ENCODE results near the gene DOCK1.

Gene DOCK1

DNA sequence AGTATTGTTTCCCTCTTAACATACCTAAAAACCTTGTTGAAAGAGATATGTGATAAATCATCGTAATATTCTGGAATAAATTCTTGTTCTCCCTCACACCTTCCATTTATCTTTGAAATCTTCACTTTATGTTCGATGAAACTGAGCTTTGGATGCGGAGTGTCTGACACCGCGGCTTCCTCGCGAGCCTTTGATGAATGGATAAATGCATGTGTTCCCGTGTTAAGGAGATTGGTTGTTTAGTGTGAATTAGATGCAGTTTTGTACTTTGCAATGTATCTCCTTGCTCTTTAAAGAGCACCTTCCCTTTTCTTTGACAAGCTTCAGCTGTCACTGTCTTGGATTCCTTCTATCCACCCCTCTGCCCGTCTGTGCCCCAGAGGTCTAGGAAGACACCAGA is 138.1 kb downstream of the DOCK1 start:
- FAIRE-seq = no peak

DNA sequence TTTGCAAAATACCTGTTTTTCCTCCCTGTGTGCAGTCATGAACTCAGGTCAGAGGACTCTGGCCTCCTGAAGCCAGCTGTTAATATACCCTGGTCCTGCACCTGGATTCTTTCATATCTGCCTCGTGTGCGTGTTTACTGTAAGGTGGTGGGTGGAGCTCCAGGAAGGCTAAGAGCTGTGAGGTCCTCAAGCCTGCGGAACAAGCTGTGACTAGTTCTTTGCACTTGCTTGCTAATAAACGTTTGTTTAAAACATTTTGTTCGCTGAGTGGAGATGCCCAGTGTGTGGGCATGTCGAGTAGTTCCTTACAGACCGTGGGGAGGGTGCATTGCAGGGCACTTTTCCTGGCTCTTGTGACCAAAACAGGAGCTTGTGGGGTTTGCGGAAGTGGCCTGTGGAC is 139.0 kb downstream of the DOCK1 start:
- FAIRE-seq = no peak

DNA sequence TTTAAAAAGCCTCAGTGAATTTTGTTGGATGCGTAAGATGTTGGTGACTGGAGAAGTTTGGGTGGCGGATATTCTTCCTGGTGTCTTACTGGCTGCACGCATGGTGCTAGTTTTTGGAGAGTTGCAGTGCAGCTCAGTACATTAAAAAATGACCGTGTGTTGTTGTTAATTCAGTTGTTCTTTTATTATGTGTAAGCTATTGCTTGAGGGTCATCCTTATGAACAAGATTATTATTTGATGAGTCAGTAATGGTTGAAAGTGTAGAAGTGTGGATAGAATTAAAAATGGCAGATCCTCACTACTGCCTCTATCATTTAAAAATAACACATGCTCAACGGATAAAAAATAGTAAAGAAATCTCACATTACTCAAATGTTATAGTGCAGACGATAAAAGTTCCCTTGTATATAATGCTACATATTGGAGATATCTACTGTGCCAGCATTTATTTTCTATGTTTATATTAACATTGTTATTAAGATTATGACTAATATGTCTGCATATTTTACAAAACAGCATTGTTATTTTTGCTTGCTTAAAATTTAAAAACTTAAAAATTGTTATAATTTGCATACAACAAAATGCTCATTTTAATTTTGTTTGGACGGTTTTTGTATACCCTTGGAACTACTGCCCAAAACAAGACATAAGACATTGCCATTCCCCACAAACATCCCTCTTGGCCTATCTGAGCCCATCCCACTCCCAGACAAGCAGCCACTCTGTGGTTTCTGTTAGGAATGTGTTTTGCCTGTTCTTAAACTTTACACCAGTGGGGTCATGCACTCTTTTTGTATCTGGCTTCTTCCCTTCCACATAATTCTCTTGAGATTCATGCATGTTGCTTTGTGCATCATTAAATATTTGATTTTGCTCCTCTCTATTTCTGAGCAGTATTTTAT is 142.0 kb downstream of the DOCK1 start:
- FAIRE-seq = peak; percentile 13

DNA sequence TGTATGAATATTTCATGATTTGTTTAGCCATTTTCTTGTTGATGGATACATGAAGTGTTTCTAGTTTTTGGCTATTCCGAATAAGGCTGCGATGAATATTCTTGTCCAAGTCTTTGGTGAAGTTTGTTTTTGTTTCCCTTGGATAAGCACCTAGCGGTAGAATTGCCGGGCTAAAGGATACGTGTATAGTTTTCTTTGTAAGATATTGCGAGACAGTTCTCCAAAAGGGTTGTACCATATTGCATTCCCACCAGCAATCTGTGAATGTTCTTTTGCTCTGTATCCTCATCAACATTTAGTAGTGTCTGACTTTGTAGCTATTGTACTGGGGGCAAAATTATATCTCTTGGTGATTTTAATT is 142.6 kb downstream of the DOCK1 start:
- FAIRE-seq = no peak

DNA sequence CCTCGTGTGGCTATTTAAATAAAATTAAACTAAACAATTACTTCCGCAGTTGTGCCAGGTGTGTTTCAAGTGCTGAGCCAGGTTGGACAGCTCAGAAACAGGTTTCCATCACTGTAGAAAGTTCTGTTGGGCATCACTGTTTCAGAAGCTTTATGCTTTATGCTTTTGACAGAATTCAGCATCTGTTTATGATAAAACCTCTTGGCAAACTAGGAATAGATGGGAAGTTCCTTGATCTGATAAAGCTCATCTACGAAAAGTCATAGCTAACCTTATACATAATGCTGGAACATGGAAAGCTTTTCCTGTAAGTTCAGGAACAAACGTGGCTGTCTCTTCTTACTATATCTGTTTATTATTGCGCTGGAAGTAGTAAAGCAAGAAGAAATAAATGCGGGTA is 143.4 kb downstream of the DOCK1 start:
- FAIRE-seq = no peak

GRCh38 chr10:127052001-127052400 is 146.8 kb downstream of the DOCK1 start:
- FAIRE-seq = no peak

GRCh38 chr10:127055263-127055662 is 150.0 kb downstream of the DOCK1 start:
- no peak for FAIRE-seq

- FAIRE-seq = no peak
Observed at GRCh38 chr10:127059314-127059713, 154.1 kb downstream of the DOCK1 start.

DNA sequence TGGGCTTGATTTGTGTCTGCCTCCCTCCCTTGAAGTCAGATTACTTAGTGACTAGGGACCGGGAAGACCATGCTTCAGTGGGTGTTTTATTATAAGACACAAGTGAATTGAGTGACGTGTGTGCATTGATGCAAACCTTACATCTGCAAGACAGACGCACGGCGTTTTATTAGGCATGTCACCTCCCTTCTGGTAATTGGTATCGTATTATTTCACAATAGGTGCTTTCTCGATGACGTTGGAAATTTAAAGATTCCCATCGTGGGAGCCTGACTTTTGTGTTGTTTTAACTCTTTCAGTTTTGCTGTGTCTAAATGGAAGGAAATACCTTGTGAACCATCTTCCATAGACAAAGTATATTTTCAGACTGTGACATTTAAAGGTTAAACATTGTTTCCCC is 158.5 kb downstream of the DOCK1 start:
- FAIRE-seq = no peak

GRCh38 chr10:127064474-127064873 is 159.2 kb downstream of the DOCK1 start:
- no peak for FAIRE-seq

DNA sequence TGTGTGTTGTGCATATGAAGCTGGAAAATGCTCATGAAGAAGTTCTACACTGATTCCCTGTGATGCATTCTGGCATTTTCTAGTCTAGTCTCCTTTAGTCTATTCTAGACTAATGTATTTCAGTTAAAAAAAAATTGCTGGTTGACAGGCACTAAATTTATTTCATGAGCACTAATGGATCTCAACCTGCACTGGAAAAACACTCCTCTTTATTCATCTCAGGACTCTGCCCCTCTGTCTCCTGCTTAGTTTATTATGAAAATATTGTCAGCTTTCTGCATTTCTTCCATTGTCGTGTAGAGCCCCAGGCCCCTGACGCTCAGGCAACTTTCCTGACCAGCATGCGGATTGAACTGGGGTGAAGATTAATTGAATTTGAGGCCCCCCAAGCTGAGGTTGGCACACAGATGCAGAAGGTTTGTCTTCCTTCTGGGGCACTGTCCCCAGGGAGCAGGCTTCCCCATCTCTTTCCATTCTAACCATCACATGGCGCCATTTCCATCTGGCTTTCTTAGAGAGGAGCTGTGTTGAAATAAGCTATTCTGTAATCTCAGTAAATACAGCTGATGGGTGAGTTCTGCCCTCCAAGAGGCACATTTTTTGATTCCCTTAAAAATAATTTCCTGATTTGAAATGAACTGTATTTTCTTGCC is 162.4 kb downstream of the DOCK1 start:
- no peak for FAIRE-seq

DNA sequence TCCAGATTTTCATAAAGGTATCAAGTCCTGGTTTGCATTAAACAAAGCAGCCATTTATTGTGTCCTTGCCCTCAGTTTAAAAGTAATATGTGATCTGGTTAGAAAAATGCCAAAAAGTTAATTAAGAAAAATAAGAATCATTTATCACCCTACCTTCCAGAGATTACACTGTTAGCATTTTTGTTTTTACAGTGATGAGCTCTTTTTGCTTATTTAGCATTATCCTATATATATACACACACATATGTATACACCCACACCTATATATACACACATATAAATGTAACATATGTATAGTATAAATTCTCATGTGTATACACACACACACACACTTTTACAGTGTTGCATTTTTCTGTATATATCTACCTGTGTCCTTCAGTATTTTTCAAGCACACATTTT is 163.3 kb downstream of the DOCK1 start:
- FAIRE-seq = no peak

DNA sequence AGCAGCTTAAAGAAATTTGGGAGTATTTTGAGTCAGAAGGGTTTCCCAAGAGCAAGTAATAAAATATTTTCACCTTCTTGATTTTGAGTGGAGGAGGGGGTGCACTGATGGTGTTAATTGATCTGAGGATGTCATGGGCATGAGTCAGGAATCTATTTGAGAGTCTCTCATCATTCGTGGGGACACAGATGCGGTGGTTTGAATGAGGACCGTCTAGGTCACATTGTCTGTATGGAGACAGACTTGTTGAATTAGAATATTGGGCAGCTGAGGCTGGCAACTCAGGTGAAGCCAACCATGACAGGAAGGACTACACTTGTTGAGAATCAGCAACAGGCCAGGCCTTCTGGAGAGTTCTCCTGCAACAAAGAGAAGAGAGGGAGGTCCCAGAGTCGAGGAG is 164.2 kb downstream of the DOCK1 start:
- no peak for FAIRE-seq

- FAIRE-seq = no peak
Observed at GRCh38 chr10:127071126-127071525, 165.9 kb downstream of the DOCK1 start.

DNA sequence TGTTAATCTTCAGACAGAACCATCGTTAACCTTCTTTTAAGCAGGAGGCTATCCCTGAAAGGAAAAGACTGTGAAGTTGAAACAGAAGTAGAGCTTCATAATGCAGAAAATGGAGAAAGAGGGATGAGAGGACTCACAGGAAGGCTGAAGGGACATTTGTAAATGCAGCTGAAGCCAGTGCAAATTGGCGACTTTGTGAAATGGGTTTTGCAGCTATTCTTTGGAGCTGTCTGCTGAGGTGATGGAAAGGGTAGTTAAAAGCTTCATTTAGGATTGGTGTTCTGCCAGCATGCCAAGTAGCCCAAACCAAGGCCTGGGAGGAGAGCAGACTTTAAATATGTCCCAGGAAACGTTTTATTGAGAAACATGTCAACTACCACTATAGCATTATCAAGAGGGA is 168.4 kb downstream of the DOCK1 start:
- FAIRE-seq = no peak

DNA sequence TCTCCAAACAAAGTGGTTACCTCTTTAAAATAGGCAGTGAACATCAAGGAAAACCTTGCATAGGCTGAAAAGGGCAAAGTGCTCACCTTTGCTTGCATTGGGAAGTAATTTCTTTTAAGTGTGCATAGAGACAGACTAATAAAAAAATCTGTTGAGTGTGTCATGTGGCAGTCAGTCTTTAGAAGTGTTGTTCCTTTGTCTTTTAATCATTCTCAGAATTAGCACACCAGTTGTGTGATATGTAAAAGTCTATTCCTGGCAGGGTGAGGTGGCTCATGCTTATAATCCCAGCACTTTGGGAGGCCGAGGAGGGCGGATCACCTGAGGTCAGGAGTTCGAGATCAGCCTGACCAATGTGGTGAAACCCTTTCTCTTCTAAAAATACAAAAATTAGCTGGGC is 174.2 kb downstream of the DOCK1 start:
- FAIRE-seq = no peak

DNA sequence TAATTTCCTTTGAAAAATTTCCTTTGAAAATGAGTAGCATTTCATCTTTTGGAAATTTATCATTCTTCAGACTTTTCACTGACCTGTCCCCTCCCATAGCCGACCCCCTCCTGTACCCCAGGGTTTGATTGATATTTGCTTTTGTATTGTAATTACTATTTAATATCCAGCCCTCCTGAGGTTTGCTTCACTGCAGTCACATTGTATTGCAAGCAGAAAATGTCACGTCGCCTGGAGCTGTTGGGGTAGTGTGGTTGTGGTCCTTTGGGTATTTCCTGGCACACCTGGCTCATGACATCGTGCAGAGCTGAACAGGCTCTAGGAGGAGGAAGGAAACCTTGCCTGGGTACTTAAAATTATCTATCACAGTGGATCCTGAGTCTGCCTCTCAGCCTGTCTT is 175.1 kb downstream of the DOCK1 start:
- FAIRE-seq = no peak

DNA sequence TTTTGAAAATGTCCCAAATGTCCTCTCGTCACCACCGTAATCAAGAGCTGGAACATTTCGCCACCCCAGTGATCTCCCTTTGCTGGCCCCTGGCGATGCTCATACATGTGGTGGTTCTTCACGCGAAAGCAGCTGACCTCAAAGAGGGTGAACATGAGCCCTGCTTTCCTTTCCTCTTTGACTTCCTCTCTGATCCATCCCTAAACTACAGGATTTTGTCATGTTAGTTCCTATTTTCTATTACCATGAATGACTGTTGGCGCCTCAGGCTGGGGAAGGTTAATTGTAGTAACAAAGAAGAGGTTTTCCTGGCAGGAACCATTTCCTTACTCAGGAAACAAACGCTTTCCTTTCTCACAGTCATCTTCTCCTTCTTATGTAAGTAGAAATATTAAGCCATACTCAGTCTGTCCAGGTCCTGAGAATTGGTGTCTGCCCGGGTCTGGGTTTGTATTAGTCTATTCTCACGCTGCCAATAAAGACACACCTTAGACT is 176.7 kb downstream of the DOCK1 start:
- no peak for FAIRE-seq

DNA sequence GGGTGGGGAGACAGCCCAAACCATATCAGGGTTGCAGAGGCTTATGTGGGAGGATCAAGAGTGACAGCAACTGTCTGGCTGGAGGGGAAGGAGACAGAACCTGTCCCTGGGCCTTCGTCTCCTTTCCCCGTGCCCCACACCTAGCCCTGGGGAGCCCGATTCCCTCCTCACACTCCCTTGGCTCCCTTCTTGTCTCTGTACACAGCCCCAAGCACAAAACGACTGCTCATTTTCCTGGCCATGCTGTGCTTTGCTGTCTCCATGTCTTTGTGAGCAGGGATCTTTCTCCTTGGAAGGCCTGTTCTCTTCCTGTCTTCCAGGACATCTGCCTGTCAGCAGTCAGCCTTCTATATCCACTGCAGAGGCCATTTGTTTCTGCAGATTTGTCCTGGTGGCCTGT is 177.4 kb downstream of the DOCK1 start:
- no peak for FAIRE-seq

DNA sequence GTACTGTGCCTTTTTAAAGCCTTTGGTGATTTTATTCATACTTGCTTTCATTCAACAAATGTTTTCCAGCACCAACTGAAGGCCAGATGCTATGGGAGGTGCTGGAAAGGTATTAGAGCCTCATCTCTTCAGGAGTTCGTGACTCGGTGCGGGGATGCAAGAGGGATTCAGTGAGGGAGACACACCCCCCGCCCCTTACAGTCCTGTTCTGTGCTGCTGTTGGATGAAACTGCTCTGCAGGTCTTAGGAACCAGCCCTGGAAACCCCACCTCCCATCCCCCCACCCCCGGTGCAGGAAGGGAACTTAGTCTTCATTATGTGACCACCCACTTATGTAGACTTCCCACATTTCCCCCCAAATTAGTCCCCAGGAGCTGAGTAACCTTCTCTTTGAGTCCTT is 180.7 kb downstream of the DOCK1 start:
- FAIRE-seq = no peak

GRCh38 chr10:127088908-127089307 is 183.7 kb downstream of the DOCK1 start:
- no peak for FAIRE-seq

DNA sequence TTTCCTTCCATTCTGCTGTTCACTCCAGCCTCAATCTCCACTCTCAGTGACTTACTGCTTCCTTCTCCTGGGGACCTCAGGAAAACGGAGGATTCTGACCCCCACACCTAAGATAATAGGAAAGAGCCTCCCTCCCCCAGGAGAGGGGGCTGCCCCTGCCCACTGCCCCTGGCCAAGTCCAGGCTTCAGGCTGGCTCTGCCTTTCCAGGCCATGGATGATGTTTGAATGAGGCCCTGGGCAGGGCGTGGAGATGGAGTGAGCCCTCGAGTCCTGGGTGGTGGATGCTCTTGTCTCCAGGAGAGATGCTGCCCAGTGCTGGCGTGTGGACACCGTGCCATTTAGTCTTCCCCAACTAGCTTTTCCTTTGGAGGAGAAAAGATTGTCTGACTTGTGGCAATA is 184.2 kb downstream of the DOCK1 start:
- FAIRE-seq = no peak

DNA sequence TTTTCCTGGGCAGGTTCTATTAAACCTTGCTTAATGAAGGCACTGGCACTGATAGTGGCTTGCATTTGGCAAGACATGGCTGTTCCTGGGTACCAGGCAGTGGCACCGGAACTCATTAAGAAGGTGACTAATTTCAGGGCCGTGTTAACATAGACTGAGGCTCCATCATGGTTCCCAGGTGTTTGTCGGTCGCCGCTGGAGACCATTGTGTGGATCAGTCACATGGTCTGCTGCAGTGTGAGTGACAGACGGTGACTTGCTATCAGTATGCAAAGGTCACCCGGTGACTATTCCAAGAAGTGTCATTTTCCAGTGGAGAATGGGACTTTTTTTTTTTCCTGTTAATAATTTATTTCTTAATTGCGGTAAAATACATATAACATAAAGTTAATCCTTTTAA is 184.9 kb downstream of the DOCK1 start:
- FAIRE-seq = no peak

DNA sequence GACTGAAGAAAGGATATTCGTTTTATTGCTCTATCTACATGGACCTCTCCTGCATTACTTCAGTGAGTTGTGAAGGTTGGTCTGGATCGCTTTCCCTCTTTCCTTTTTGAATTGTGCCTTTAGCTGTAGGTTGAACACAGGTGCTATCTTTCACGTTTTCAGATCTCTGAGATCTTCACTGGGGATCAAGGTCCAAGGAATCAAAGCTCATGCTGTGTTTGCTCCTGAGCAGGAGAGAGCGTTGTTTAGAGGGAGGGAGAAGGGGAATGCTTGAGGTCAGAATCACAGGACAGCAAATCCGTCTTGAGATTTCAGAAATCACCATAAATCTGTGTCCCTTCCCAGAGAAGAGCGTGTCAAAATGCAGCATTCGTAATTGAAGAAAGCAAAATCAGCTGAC is 186.1 kb downstream of the DOCK1 start:
- FAIRE-seq = no peak

DNA sequence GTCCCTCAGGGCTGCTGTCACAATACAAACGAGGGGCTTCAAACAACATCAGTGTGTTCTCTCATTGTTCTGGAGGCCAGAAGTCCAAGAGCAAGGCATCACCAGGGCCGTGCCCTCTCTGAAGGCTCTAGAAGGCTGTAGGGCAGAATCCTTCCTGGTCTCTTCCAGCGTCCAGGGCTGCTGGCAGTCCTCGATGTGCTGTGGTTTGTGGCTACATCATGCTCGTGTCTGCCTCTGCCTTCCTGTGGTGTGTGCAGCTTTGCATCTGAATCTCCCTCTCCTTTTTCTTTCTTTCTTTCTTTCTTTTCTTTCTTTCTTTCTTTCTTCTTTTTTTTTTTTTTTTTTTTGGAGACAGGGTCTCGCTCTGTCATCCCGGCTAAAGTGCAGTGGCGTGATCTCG is 187.7 kb downstream of the DOCK1 start:
- no peak for FAIRE-seq

All from islet of Langerhans (tissue), 1 donor.